Colon (tissue), 2 donors: ENCODE data around the gene CDR2L.
"Not testable (repeated sequence)": the region's sequence is repeated elsewhere in the genome, so short reads cannot be mapped to it uniquely, and the experiment has no call there.

Experiments used
- FAIRE-seq: peaks from 2 replicates; lab custom pipeline; 2012; peaks lifted over from hg19 to GRCh38; lab: Jason Lieb, UNC
- donor health status: control.
- donor health status: control.

CDR2L gene

GRCh38 chr17:74959826-74960515 lies 27.5 kb upstream of the CDR2L start:
- no peak for FAIRE-seq

DNA sequence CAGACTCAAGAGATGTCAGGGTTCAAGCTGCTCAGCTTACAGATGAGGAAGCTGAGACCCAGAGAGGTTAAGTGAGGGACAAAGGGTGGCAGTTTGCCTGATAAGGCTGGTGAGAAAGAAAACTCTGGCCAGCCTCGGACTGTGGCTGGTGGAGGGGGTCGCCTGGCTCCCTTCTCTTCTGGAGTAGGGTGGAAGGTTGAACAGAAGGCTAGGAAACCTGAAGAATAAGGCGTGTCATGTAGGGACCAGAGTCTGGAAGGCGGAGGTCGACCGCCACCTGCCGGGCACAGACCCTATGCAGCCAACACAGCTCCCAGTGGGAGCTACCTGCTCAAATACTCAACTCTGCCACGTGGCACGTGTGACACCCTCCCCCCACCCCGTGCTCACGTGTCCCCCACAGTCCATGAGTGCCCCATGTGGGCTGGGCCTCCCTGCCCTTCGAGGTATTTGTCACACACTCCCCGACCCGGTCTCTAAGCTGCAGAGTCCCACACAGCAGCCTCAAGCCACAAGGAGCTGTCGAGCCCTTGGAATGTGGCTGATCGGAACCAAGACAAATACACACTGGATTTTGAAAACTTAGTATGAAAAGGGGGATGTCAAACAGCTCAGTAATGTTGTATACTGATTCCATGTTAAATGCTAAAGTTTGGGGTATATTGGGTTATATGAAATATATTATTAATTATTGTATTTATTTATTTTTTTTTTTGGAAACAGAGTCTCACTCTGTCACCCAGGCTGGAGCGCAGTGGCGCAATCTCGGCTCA lies 26.7 kb upstream of the CDR2L start:
- no peak for FAIRE-seq

DNA sequence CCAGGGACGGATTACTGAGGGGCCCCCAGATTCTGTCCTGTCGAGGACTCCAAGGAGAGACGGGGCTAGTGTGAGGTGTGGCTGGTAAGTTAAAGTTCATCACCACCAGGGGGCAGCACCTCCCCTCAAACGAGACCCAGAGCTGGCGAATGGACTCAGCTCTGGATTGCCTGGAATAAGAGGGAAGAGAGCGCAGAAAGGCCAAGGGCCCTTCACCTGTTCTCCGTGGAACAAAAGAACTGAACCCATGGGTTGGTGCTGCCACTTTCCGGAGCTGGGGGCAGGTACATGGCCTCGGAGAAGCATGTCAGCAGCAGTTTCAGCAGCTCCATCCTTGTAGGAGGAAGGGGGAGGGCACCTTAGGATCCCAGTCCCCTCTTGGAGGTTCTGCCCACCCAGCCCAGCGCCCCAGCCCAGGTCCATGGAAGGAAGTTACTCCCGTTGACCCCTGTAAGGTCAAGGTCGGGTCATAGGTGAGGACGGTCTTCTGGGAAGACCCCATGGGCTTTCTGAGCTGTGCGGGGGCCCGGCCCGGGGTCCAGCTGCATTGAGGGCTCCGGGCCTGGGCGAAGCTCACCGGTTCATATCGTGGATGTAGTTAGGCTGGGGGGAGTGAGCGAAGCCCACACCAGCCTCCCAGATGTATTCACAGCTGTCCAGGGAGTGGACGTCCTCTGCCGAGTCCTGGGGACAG lies 25.6 kb upstream of the CDR2L start:
- no peak for FAIRE-seq

DNA sequence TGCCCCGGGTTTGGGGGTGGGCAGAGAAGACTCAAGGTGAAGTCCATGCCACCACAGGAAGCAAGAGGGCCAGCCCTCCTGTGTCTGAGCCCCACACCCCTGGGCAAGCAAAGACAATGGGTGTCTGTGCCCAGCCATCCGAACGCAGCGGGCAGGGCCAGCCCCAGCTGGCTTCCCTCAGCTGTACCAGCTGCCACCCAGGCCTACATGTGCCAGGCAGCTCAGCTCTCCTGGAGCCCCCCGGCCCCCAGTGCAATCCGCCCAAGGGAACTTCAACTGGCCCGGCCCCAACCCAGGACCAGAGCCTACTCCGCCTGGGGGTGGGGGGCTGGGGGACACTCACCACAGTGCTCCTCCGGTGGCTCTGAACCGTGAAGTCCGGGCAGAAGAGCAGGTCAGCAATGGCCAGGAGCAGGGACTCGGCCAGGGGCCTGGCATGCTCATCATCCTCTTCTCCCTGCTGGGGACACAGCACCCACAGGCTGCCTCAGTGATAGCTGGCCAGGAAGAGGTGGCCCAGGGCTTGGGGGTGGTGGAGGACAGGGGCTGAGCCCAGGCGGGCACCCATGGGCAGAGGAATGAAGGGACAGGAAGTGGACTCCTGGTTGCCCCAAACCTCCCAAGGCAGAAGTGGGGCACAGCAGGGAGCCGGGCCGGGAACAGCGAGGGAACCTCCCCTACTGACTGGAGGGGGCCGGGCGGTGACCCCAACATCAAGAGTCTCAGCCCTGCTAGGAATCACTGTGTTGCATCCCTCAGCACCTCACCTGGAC lies 24.6 kb upstream of the CDR2L start:
- FAIRE-seq, result no peak

DNA sequence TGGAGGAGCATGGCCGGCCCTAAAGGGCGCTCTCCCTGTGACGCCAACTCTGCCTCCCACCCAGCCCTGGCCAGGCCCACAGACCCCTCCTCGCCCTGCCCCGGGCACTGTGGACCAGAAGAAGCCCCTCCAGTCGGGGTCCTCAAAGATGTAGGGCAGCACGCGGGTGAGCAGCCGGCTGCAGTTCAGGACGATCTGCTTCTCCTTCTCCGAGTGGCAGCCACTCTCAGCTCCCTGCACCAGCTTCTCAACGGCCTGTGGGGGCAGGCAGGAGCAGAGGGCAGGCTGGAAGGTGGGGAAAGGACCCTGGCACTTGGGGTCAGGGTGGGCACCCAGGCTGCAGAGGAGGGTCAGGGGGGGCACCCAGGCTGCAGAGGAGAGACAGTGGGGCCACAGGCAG lies 23.8 kb upstream of the CDR2L start:
- no peak for FAIRE-seq

GRCh38 chr17:74964246-74964761 lies 23.1 kb upstream of the CDR2L start:
- no peak for FAIRE-seq

DNA sequence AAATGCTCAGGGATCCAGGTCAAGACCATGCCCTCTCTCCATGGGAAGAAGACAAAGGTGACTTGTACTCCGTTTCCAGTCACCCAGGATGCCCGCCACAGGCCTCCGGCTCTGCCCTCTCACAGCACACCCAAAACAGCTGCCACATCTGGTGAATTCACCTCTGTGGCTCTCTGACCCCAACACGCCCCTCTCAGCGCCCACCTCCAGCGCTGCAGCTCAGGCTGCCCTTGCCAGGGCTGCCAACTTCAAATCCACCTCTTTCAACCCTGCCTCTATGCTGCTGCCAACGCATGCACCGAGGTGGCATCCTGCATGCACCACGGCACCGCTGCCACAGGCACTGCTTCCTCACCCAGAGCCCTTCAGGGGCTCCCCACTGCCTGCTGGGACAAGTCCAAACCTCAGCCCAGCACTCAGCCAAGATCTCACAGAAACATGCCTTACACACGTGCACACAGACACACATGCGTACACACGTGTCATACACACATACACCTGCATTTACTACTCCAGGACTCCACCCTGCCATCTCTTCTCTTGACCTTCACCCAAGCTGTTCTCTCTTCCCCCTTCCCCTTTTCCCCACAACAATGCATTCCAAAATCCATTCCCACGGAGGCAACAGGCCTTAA lies 22.3 kb upstream of the CDR2L start:
- FAIRE-seq, result no peak

DNA sequence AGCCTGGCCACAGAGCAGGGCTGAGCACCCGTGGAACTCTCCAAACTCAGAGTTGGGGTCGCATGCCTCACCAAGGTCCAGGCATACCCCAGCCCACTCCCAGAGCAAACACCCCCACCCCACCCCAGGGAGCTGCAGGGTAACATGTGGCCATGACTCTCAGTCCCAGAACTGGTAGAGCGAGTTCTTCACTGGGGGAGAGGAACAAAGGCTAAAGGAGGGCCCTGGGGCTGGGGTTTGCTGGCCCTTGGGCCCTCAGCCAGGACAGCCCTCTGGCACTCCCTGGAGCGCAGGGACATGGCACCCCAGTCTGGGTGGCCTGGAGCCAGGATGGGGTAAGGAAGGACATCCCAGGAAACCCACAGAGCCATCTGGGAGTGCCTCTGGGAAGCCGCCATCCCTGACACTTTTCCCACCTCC lies 19.1 kb upstream of the CDR2L start:
- FAIRE-seq, result no peak

DNA sequence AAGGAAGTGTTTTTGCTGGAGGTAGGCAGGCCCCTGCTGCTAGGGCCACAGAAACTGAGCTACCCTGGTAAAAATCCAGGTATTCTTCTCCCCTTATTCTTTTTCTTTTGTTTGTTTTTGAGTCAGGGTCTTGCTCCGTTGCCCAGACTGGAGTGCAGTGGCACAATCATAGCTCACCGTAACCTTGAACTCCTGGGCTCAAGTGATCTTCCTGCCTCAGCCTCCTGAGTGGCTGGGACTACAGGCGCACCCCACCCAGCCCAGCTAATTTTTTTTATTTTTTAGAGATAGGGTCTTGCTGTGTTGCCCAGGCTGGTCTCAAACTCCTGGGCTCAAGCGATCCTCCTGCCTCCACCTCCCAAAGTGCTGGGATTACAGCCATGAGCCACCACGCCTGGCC lies 17.9 kb upstream of the CDR2L start:
- FAIRE-seq, result not testable (repeated sequence)

DNA sequence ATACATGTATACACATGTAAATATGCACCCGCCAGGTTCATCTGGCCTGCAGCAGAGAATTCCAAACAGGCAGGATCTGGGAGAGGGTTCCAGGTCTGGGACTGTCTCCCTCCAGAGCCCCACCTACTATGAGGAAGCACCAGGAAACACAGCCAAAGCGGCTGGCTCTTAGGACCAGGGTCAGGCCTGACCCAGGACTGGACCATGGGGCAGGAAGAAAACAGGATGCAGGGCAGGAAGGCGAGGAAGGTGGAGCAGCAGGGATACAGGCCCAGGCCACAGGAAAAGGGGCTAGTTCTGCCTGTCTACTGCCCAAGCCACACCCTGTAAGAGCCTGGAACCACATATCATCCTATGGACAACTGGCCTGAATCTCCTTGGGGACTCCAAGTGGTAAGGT lies 17.0 kb upstream of the CDR2L start:
- FAIRE-seq, result no peak

GRCh38 chr17:74971069-74971841 lies 16.2 kb upstream of the CDR2L start:
- no peak for FAIRE-seq

DNA sequence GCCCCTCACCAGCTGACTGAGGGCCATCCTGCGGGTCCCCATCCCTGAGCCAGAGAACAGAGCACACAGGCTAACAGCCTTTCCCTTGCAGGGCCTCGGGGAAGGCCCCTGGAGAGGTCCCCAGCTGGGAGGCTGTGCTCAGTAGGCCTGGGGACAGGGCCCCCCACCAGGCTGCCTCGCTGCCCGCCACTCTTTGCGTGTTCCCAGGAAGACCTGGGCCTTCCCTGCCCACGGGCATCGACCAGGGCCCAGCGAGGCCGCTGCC lies 15.7 kb upstream of the CDR2L start:
- no peak for FAIRE-seq

- no peak for FAIRE-seq
Observed at GRCh38 chr17:74972107-74972972, 15.1 kb upstream of the CDR2L start, which contains the start of gene HID1. Gene HID1, minus strand, starts transcription at chr17:74972759. Its CDS starts 103 bp downstream, at chr17:74972656.

- no peak for FAIRE-seq
Observed at GRCh38 chr17:74972973-74973328, 14.5 kb upstream of the CDR2L start.

GRCh38 chr17:74975943-74976342 lies 11.5 kb upstream of the CDR2L start:
- no peak for FAIRE-seq

- no peak for FAIRE-seq
Observed at GRCh38 chr17:74977802-74978201, 9.6 kb upstream of the CDR2L start.

- no peak for FAIRE-seq
Observed at GRCh38 chr17:74978240-74978639, 9.2 kb upstream of the CDR2L start.

DNA sequence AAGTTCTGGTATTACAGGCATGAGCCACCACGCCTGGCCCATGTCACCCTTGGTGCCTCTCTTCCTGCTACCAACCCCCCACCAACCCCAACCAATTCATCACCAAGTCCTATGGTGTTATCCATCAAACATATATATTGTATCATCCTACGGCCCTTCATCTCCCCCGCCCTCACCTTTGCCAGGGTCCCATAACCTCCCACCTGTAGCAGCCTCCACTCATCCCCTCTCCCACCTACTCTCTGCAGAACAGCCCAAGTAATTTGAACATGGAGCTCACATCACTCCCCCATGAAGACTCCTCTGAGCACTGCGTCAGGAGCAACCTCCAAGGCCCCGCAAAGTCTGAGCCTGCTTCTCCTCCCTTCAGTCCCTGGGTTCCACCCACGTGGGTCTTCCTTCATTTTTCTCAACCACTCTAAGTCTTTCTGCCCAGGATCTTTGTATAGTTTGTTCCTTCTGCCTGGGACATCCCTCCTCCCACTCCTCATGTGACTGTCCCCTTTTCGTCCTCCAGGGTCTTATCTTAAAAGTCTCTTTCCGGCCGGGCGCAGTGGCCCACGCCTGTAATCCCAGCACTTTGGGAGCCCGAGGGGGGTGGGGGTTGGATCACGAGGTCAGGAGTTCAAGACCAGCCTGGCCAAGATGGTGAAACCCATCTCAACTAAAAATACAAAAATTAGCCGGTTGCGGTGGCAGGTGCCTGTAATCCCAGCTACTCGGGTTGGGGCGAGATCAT lies 7.9 kb upstream of the CDR2L start:
- FAIRE-seq, result no peak

- FAIRE-seq, result no peak
Observed at GRCh38 chr17:74981318-74981978, 6.0 kb upstream of the CDR2L start.
